LoVo (cell line): ENCODE results near the gene PEDS1.
A peak's percentile ranks its signal among the peaks of the same experiment; 100 is the strongest.
"Not testable (repeated sequence)": the region's sequence is repeated elsewhere in the genome, so short reads cannot be mapped to it uniquely, and the experiment has no call there.

ENCODE experiments used
- DNase-seq: peaks from one replicate; pipeline ENCODE4 v3.0.0-alpha.2; 2016; ENCODE audit warnings: low spot score

PEDS1 gene

GRCh38 chr20:50153500-50154377, at the start of gene PEDS1:
TSS of gene PEDS1 (minus strand) at chr20:50153723. CDS start at chr20:50153637, 86 bp downstream.
- peak; percentile 94 for DNase-seq

DNA sequence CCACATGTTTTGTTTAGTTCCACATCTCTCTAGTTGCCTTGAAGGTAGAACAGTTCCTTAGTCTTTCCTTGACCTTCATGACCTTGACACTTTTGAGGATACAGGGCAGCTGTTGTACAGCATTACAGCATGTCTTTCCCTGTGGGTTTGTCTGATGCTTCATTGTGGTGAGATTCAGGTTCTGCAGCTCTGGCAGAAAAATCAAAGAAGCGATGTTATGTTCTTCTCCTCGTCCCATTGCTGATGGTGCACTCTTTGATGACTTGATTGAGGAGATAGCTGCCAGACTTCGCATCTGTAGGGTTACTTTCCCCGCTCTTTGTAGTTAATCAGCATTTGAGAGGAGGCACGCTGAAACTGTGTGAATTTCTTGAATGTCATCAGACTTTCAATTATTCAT, 49.2 kb upstream of the PEDS1 start:
- no peak for DNase-seq

- DNase-seq: not testable (repeated sequence)
Measured at GRCh38 chr20:50201710-50202109, 48.2 kb upstream of the PEDS1 start.

DNA sequence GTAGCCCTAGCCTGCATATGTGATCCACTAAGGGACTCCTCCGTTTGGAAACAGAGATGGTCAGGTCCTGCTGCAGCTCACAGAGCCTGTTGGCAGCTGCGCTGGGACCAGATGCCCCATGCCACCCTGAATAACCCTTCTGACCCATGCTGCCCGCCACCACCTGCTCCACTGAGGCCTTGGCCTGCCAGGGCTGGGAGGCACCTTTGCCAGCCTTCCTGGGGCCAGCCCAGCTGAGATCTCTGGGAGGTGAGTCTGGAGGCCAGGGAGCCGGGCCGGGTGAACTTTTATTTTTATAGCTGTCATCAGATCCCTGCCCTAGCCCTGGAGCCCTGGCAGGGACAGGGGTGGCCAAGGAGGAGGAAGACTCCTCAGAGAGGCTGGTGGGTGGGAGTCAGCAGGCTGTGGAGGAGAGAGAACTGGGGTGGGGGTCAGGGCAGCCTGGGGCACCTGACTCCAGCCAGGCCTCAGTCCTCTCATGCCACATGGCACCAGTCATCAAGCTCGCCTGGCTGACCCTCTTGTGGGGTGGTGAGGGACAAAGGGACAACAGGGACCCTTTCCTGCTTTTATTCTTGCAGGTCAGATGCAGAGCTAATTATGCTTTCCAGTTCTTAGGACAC, 47.1 kb upstream of the PEDS1 start:
- DNase-seq: no peak

DNA sequence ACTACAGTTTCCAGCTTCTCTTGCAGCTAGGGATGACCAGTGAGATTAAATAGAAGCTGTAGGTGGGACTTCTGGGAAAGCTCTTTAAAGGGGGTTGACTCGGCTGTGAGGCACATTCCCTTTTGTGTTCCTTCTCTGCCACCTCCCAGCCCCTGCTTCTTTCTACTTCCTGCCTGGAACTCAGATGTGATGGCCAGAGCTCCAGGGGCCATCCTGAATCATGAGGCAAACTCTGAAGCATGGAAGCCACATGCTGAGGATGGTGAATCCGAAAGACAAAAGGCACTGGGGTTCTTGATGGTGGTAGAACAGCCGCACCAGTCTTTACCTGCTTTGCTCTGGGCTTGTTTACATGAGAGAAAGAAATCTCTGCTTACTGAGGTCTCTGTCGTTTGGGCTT, 46.2 kb upstream of the PEDS1 start:
- DNase-seq: no peak

DNA sequence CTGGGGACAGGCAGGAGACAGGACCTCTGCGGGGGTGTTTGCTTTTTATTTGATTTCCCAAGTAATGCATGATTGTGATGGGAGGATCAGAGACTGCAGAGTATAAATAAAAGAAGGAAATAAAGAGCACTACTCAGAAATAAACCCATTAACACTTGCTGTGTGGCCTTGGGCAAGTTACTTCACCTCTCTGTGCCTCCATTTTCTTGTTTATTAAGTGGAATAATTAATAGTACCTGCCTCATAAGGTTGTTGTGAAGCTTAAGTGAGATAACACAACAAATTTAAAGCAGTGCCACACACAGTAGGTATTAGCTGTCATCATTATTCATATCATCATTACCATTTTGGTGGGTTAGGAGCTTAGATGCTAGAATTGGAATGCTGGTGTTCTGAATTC, 45.2 kb upstream of the PEDS1 start:
- DNase-seq: no peak

DNA sequence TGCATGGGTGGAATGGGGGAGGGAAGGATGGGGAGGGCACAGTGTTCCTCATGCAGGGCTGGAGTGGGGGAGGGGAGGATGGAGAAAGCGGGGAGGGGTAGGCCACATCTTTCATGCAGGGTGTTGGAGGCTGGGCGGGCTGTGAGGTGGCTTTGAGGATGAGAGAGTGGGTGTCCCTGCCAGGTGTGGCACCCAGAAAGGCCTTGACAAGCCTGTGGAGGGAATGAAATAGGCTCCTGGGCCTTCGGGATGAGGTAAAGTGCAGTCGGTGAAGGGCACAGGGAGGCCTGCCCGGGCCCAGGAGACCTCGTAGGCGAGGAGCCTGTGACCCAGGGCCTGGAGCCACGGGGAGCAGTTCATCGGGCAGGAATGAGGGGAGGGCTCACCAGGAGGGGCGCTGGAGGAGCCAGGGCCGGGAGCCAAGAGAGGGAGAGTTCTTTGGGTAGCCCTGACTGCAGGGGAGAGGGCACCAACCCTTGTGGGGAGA, 44.7 kb upstream of the PEDS1 start:
- no peak for DNase-seq

GRCh38 chr20:50197463-50198179, 44.1 kb upstream of the PEDS1 start:
- no peak for DNase-seq

- DNase-seq: no peak
Measured at GRCh38 chr20:50196896-50197295, 43.4 kb upstream of the PEDS1 start.

DNA sequence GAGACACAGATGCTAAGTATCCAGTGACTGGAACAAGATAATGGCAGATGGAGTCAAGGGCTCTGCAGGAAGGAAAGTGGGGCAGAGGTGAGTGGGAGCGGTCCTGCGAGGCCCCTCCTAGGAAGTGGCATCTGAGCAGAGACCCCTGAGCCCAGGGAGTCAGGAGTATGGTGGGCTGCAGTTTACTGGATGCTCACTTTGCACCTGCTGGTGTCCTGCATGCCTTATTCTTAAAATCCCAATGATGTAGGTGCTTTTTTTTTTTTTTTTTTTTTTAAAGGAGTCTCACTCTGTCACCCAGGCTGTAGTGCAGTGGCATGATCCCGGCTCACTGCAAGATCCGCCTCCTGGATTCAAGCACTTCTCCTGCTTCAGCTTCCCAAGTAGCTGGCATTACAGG, 42.7 kb upstream of the PEDS1 start:
- DNase-seq: no peak

DNA sequence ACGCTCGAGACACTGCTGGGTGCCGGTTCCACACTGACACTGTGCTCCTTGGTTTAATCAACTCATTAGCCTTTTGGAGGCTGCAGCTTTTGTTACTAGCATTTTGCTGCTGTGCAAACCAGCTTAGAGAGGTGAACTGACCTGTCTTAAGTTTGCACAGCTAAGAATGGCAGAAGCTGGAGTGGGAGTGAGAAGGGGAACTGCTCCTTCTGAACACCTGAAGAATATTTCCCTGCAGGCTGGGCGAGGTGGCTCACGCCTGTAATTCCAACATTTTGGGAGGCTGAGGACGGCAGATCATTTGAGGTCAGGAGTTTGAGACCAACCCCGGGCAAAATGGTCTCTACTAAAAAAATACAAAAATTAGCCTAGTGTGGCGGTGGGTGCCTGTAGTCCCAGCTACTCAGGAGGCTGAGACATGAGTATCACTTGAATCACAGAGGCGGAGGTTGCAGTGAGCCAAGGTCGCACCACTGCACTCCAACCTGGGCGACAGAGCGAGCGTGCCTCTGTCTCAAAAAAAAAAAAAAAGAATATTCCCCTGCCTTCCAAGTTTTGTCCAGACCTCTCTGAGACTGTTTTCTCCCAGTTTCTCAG, 42.1 kb upstream of the PEDS1 start:
- no peak for DNase-seq

GRCh38 chr20:50194831-50195523, 41.5 kb upstream of the PEDS1 start:
- DNase-seq: no peak

DNA sequence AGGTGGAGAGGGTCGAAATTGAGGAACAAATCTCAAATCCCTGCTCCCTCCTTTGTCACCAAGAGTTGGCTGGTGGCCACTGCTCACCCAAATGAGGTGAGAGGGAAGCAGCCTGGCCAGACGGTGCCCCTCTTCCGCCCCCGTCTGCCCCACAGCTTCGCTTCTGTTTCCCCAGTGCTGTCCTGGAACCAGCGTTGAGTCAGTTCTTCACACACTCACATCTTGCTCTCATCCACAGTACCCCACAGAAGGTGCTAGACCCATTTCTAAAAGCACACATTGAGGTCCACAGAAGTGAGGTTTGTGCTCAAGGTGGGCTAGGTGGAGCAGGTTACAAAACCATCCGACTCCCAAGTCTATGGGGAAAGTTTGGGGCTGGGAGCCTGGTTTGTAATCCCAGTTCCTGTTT, 40.9 kb upstream of the PEDS1 start:
- no peak for DNase-seq

- no peak for DNase-seq
Measured at GRCh38 chr20:50193836-50194421, 40.4 kb upstream of the PEDS1 start.

- no peak for DNase-seq
Measured at GRCh38 chr20:50193199-50193835, 39.8 kb upstream of the PEDS1 start.

GRCh38 chr20:50192364-50193198, 39.1 kb upstream of the PEDS1 start:
- peak; percentile 85 for DNase-seq

- no peak for DNase-seq
Measured at GRCh38 chr20:50191544-50192363, 38.2 kb upstream of the PEDS1 start.

GRCh38 chr20:50191065-50191543, 37.6 kb upstream of the PEDS1 start:
- peak; percentile 48 for DNase-seq
